SK-N-SH treated with all-trans-retinoic acid at 6 μM for 48 hours (cell line): ENCODE data around the gene PARD3.

Source experiments
- ARNTL ChIP-seq: fragments of 450-650 bp; formaldehyde crosslinking; IDR thresholded peaks from 2 replicates; pipeline ENCODE4 v1.5.0; 2020; ENCODE audit warnings: low read depth, mild to moderate bottlenecking, moderate library complexity, borderline replicate concordance
- BACH2 ChIP-seq: fragments of 250-450 bp; sonication (Bioruptor Pico); IDR thresholded peaks from 2 replicates; pipeline ENCODE4 v1.9.0; 2021; ENCODE audit warnings: mild to moderate bottlenecking, borderline replicate concordance
- CSDC2 ChIP-seq: fragments of 250-450 bp; sonication (Bioruptor Pico); IDR thresholded peaks from 2 replicates; pipeline ENCODE4 v1.5.0; 2020; ENCODE audit warnings: mild to moderate bottlenecking, moderate library complexity
- PATZ1 ChIP-seq: fragments of 250-450 bp; sonication (Bioruptor Pico); IDR thresholded peaks from 2 replicates; pipeline ENCODE4 v1.8.0; 2020; ENCODE audit warnings: mild to moderate bottlenecking, moderate library complexity, borderline replicate concordance
- RARB ChIP-seq: fragments of 250-450 bp; sonication (Bioruptor Pico); IDR thresholded peaks from 2 replicates; pipeline ENCODE4 v1.8.0; 2021; ENCODE audit warnings: mild to moderate bottlenecking, moderate library complexity
- SNAI2 ChIP-seq: fragments of 250-450 bp; sonication (Bioruptor Pico); IDR thresholded peaks from 2 replicates; pipeline ENCODE4 v1.5.0; 2020; ENCODE audit warnings: mild to moderate bottlenecking, moderate library complexity
- TCF4 ChIP-seq: fragments of 250-450 bp; sonication (Bioruptor Pico); IDR thresholded peaks from 2 replicates; pipeline ENCODE4 v1.8.0; 2021; ENCODE audit warnings: mild to moderate bottlenecking, moderate library complexity, borderline replicate concordance
- ZFP3 ChIP-seq: fragments of 250-450 bp; sonication (Bioruptor Pico); IDR thresholded peaks from 2 replicates; pipeline ENCODE4 v1.5.0; 2020; ENCODE audit warnings: mild to moderate bottlenecking, moderate library complexity
- ZFP30 ChIP-seq: fragments of 450-650 bp; formaldehyde crosslinking; IDR thresholded peaks from 2 replicates; pipeline ENCODE4 v1.5.0; 2022; ENCODE audit warnings: mild to moderate bottlenecking, moderate library complexity
- TF ChIP-seq, protein P1 (sequence below): fragments of 250-450 bp; sonication (Bioruptor Pico); IDR thresholded peaks from 2 replicates; pipeline ENCODE4 v1.8.0; 2021; ENCODE audit warnings: low read depth, mild to moderate bottlenecking, moderate library complexity, borderline replicate concordance
- TF ChIP-seq, protein P2 (sequence below): fragments of 250-450 bp; sonication (Bioruptor Pico); IDR thresholded peaks from 2 replicates; pipeline ENCODE4 v1.5.1; 2020; ENCODE audit warnings: low read depth, mild to moderate bottlenecking, moderate library complexity
- TF ChIP-seq, protein P3 (sequence below): fragments of 250-450 bp; sonication (Bioruptor Pico); IDR thresholded peaks from 2 replicates; pipeline ENCODE4 v1.5.0; 2020; ENCODE audit warnings: mild to moderate bottlenecking, moderate library complexity

GRCh38 chr10:34816501-34817002 lies 1.5 kb upstream of the PARD3 start:
- TF ChIP-seq TCF4 (no peak), BACH2 (no peak), ZFP3 (CRISPR knock-in tag) (no peak), RARB (CRISPR knock-in tag) (no peak), ARNTL (no peak), ZFP30 (CRISPR knock-in tag) (no peak), CSDC2 (CRISPR knock-in tag) (no peak), SNAI2 (CRISPR knock-in tag) (no peak), PATZ1 (CRISPR knock-in tag) (no peak)
- TF ChIP-seq, protein P1, sequence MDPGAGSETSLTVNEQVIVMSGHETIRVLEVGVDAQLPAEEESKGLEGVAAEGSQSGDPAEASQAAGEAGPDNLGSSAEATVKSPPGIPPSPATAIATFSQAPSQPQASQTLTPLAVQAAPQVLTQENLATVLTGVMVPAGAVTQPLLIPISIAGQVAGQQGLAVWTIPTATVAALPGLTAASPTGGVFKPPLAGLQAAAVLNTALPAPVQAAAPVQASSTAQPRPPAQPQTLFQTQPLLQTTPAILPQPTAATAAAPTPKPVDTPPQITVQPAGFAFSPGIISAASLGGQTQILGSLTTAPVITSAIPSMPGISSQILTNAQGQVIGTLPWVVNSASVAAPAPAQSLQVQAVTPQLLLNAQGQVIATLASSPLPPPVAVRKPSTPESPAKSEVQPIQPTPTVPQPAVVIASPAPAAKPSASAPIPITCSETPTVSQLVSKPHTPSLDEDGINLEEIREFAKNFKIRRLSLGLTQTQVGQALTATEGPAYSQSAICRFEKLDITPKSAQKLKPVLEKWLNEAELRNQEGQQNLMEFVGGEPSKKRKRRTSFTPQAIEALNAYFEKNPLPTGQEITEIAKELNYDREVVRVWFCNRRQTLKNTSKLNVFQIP (CRISPR knock-in tag): no peak
- TF ChIP-seq, protein P2, sequence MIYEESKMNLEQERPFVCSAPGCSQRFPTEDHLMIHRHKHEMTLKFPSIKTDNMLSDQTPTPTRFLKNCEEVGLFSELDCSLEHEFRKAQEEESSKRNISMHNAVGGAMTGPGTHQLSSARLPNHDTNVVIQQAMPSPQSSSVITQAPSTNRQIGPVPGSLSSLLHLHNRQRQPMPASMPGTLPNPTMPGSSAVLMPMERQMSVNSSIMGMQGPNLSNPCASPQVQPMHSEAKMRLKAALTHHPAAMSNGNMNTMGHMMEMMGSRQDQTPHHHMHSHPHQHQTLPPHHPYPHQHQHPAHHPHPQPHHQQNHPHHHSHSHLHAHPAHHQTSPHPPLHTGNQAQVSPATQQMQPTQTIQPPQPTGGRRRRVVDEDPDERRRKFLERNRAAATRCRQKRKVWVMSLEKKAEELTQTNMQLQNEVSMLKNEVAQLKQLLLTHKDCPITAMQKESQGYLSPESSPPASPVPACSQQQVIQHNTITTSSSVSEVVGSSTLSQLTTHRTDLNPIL (CRISPR knock-in tag): no peak
- TF ChIP-seq, protein P3, sequence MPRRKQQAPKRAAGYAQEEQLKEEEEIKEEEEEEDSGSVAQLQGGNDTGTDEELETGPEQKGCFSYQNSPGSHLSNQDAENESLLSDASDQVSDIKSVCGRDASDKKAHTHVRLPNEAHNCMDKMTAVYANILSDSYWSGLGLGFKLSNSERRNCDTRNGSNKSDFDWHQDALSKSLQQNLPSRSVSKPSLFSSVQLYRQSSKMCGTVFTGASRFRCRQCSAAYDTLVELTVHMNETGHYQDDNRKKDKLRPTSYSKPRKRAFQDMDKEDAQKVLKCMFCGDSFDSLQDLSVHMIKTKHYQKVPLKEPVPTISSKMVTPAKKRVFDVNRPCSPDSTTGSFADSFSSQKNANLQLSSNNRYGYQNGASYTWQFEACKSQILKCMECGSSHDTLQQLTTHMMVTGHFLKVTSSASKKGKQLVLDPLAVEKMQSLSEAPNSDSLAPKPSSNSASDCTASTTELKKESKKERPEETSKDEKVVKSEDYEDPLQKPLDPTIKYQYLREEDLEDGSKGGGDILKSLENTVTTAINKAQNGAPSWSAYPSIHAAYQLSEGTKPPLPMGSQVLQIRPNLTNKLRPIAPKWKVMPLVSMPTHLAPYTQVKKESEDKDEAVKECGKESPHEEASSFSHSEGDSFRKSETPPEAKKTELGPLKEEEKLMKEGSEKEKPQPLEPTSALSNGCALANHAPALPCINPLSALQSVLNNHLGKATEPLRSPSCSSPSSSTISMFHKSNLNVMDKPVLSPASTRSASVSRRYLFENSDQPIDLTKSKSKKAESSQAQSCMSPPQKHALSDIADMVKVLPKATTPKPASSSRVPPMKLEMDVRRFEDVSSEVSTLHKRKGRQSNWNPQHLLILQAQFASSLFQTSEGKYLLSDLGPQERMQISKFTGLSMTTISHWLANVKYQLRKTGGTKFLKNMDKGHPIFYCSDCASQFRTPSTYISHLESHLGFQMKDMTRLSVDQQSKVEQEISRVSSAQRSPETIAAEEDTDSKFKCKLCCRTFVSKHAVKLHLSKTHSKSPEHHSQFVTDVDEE (CRISPR knock-in tag): no peak
